ENCODE data around the gene NOL4L.

- TF ChIP-seq CTCF (IDR thresholded peaks at IDR 0.05) (no peak), EZH2phosphoT487 (IDR thresholded peaks at IDR 0.05) (no peak), EZH2 (IDR thresholded peaks at IDR 0.05) (no peak)
Observed at GRCh38 chr20:32480371-32481241, 104.5 kb downstream of the NOL4L start.

All from neural progenitor cell (in vitro differentiated cells).